Kidney glomerular epithelial cell (primary cell): ENCODE results near the gene ANGPTL4.
A peak's percentile ranks its signal among the peaks of the same experiment; 100 is the strongest.
"Not testable (repeated sequence)": the region's sequence is repeated elsewhere in the genome, so short reads cannot be mapped to it uniquely, and the experiment has no call there.

ENCODE experiments used
- DNase-seq: peaks from one replicate; lab custom pipeline; 2025; lab: John Stamatoyannopoulos, UW

Gene ANGPTL4

GRCh38 chr19:8363803-8364771 is at the start of gene ANGPTL4:
Gene ANGPTL4, plus strand, starts transcription at chr19:8364155. Its CDS starts 167 bp downstream, at chr19:8364322.
- DNase-seq: peak; percentile 30

- not testable (repeated sequence) for DNase-seq
These were observed 48.8 kb upstream of the ANGPTL4 start for GRCh38 chr19:8314981-8315640.

- no peak for DNase-seq
These were observed 47.4 kb upstream of the ANGPTL4 start for GRCh38 chr19:8316351-8317125.

- not testable (repeated sequence) for DNase-seq
These were observed 45.1 kb upstream of the ANGPTL4 start for GRCh38 chr19:8318835-8319234.

DNA sequence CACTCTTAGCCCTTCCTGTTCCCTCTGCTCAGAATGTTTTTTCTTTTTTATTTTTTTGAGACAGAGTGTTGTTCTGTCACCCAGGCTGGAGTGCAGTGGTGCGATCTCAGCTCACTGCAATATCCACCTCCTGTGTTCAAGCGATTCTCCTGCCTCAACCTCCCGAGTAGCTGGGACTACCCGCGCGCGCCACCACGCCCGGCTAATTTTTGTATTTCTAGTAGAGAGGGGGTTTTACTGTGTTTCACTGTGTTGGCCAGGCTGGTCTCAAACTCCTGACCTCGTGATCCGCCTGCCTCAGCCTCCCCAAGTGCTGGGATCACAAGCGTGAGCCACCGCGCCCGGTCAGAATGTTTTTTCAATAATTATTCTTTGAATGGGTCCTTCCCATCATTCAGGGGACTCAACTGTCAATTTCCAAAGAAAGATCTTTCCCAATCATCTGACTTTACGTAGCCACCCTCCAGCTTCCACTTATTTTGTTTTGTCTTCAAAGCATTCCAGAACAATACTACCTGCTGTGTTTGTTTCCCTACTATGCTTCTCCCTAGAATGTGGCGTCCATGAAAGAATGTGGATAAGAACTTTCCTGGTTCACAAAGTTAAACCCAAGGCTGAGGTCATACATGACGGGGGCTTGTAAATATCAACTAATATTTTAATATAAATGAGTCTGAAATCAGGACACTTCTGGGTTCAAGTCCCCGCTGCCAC is 44.0 kb upstream of the ANGPTL4 start:
- DNase-seq: no peak

DNA sequence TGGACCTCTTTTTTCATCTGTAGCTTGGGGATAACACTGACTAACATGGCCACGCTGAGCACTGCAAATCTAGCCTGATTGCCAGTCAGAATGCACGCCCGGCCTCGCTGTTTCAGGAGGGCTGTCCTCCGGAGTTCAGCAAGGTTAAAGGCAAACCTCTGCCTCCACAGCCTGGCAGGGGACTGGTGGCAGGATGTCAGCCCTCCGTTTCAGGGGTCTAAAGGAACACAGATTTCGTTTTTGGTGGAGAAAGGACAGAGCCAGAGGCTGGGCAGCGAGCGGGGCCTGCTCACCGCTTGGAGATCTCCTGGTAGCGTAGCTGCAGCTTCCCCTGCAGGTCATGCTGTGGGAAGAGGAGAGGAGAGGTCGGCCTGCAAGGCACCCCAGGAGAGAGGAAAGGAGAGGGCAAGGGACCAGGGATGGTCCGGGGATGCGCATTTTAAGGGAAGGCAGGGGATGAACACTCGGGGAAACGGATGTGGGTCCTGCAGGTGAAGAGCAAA is 43.3 kb upstream of the ANGPTL4 start:
- no peak for DNase-seq

- peak; percentile 94 for DNase-seq
These were observed 42.6 kb upstream of the ANGPTL4 start, which contains the start of the genes NDUFA7 and RPS28 for GRCh38 chr19:8321067-8321985. Gene NDUFA7, minus strand, starts transcription at chr19:8321375. Its CDS starts 17 bp downstream, at chr19:8321358. Gene RPS28, plus strand, starts transcription at chr19:8321496. Its CDS starts 35 bp downstream, at chr19:8321531.

GRCh38 chr19:8321986-8322637 is 41.8 kb upstream of the ANGPTL4 start:
- no peak for DNase-seq

- no peak for DNase-seq
These were observed 41.3 kb upstream of the ANGPTL4 start for GRCh38 chr19:8322638-8322997.

- no peak for DNase-seq
These were observed 40.2 kb upstream of the ANGPTL4 start for GRCh38 chr19:8323781-8324185.

DNA sequence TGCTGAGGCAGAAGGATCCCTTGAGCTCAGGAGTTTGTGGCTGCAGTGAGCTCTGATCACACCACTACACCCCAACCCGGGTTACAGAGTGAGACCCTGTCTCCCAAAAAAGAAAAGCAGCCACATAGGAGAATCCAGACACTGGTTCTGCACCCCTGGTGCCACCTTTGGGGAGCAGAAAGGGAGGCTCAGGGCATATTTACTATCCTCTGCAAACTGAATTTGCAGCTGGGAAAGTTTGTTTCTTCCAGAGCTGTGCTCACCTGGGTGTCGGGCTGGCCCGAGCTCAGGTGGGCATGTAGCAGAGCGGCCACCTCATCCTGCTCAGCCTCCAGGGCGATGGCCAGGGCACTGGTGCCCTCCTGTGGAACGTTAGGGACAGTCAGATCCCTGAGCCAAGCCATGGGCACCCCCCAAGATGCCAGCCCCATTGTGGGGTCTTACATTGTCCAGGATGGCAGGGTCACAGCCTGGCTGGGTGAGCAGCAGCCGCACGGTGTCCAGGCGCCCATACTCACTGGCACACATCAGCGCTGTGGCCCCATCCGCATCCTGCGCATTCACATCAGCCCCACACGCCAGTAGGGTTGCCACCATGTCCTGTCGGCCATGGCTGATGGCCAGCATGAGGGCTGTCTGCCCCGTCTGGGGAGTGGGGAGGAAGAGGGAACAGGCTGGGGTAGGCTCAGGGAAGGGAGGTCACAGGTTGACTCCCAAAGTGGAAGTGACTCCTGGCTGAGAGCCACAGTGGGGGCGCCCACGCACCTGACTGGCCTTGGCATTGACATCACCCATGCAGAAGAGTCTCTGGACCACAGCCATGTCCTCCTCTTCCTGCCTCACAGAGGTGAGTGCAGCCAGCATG is 39.5 kb upstream of the ANGPTL4 start:
- no peak for DNase-seq

GRCh38 chr19:8325454-8325853 is 38.5 kb upstream of the ANGPTL4 start:
- DNase-seq: no peak

DNA sequence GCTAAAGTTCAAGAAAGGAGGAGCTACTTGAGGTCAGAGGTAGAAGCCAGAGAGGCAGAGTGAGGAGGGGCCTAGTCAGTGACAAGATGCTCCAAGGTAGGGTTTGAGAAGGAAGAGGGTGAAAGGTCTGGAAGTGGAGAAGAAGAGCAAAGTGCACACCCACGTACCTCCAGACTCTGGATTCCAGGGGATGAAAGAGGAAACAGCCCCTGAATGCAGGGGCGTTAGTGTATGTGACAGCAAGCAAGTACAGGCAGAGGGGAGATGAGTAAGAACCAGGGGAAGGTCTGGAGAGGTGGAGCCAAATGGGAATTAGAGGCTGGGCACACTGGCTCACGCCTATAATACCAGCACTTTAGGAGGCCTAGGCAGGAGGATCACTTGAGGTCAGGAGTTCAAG is 34.0 kb upstream of the ANGPTL4 start:
- DNase-seq: no peak

DNA sequence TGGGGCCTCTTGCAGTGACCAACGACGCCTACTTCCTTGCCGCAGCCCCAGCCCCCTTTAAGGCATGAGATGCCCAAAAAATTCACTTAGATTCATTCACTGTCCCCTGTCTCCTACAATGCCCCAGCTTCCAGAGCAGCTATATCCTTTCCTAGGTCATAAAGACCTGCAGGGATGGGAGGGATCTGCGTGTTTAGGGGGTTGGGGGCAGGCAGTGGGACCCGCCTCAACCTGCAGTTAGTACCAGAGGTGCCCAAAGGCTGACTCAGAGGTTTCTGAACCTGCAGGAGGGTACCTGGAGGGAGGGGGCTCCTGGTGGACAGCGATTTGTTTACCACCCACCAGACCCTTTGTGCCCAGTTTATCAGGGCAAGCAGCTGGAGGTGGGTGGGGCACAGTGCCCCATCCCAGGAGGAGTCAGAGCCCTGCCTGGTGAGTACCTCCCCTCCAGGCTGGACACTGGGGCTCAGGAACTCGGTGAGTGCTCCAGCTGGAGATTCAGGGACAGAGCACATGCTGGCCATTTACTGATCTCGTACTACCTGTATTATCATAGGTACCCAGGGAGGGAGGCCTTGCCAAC is 32.6 kb upstream of the ANGPTL4 start:
- no peak for DNase-seq

DNA sequence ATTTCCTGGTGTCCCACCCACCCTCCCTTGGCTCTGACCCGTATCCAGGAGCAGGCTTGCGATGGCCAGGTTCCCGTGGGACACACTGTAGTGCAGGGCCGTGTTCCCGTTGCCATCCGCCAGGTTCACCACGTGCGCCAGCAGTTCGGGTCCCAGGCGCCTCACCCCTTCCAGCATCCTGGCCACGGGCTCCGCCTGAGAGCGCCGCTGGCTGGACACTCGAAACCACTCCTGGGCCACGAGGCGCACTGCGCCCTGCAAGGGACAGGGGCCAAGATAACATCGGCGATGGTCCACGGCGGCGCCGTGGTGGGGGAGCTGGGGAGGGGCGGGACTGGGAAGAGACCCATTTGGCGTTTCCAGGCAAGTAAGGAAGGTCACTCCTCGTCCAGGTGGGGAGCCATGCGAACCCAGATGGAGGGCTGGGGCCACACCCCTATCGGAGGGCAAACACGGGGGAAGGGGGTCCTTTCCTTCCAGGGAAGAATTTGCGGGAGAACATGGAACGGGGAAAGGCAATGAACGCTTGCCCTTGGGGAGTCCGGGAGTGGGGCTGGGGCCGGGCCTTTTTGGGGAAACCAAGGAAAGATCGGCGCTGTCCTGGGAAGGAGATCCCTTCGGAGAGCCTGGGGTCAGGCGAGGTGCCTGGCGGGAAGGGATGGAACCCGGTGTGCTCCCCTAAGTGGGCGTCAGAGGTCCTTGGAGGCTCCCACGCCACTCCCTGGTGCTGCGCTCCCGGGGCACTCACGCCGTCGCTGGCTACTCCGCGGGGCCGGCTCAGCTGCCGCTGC is 30.8 kb upstream of the ANGPTL4 start:
- no peak for DNase-seq

- DNase-seq: no peak
These were observed 30.0 kb upstream of the ANGPTL4 start for GRCh38 chr19:8333767-8334457.
